Loucy (cell line): Measurements from ENCODE around the gene P2RX2.

Experiments
- H2AFZ ChIP-seq: fragments of 200-600 bp; sonication (generic); 2 replicates; pipeline ENCODE4 v1.6.0; 2016; ENCODE audit warnings: antibody characterized with exemption, mild to moderate bottlenecking, low read length, moderate library complexity
- H3F3A ChIP-seq: fragments of 200-600 bp; 2 replicates; pipeline ENCODE4 v1.6.0; 2016; ENCODE audit warnings: antibody characterized with exemption, low read depth, mild to moderate bottlenecking
- H3K27me3 ChIP-seq: fragments of 200-600 bp; sonication (generic); 2 replicates; pipeline ENCODE4 v1.6.1; 2014; ENCODE audit warnings: low read length, mild to moderate bottlenecking; ENCODE audit not compliant: insufficient read depth, poor library complexity, severe bottlenecking
- H3K36me3 ChIP-seq: fragments of 200-600 bp; sonication (generic); 2 replicates; pipeline ENCODE4 v1.6.1; 2016; ENCODE audit warnings: low read length; ENCODE audit not compliant: insufficient read depth
- H3K4me1 ChIP-seq: fragments of 200-600 bp; sonication (generic); 2 replicates; pipeline ENCODE4 v1.5.1; 2014; ENCODE audit warnings: low read length, mild to moderate bottlenecking; ENCODE audit not compliant: insufficient read depth, poor library complexity, severe bottlenecking
- H3K4me2 ChIP-seq: fragments of 200-600 bp; sonication (generic); 2 replicates; pipeline ENCODE4 v1.6.0; 2014; ENCODE audit warnings: antibody characterized with exemption, low read length, low read depth, mild to moderate bottlenecking; ENCODE audit not compliant: poor library complexity, severe bottlenecking
- H3K4me3 ChIP-seq: fragments of 200-600 bp; sonication (generic); 2 replicates; pipeline ENCODE4 v1.5.1; 2014; ENCODE audit warnings: low read length, mild to moderate bottlenecking, mixed read lengths; ENCODE audit not compliant: poor library complexity, severe bottlenecking
- H3K79me2 ChIP-seq: fragments of 200-600 bp; sonication (generic); 2 replicates; pipeline ENCODE4 v1.6.1; 2014; ENCODE audit warnings: low read length; ENCODE audit not compliant: insufficient read depth
- H3K9ac ChIP-seq: fragments of 200-600 bp; sonication (generic); 2 replicates; pipeline ENCODE4 v1.6.0; 2014; ENCODE audit warnings: mild to moderate bottlenecking, low read depth, low read length, moderate library complexity; ENCODE audit not compliant: poor library complexity, severe bottlenecking
- H3K9me2 ChIP-seq: fragments of 200-600 bp; sonication (generic); replicated peaks from 2 replicates; pipeline ENCODE4 v1.6.1; 2016; ENCODE audit warnings: low read depth, low read length, mixed read lengths
- H3K9me3 ChIP-seq: fragments of 200-600 bp; sonication (generic); 2 replicates; pipeline ENCODE4 v1.6.1; 2014; ENCODE audit warnings: mild to moderate bottlenecking, antibody characterized with exemption, low read length, low read depth; ENCODE audit not compliant: insufficient read depth
- H4K20me1 ChIP-seq: fragments of 200-600 bp; sonication (generic); 2 replicates; pipeline ENCODE4 v1.6.0; 2014; ENCODE audit warnings: antibody characterized with exemption, low read length, mild to moderate bottlenecking; ENCODE audit not compliant: insufficient read depth, poor library complexity, severe bottlenecking
- EZH2phosphoT487 ChIP-seq: fragments of 200-600 bp; IDR thresholded peaks from 2 replicates; pipeline ENCODE4 v1.6.1; 2018; ENCODE audit warnings: antibody characterized with exemption, mild to moderate bottlenecking, moderate library complexity, borderline replicate concordance
- TF ChIP-seq, protein P1 (sequence below): fragments of 200-600 bp; sonication (generic); conservative IDR thresholded peaks from 2 replicates; pipeline ENCODE4 v1.5.1; 2014; ENCODE audit warnings: mild to moderate bottlenecking, antibody characterized with exemption, low read length

P2RX2 gene

DNA sequence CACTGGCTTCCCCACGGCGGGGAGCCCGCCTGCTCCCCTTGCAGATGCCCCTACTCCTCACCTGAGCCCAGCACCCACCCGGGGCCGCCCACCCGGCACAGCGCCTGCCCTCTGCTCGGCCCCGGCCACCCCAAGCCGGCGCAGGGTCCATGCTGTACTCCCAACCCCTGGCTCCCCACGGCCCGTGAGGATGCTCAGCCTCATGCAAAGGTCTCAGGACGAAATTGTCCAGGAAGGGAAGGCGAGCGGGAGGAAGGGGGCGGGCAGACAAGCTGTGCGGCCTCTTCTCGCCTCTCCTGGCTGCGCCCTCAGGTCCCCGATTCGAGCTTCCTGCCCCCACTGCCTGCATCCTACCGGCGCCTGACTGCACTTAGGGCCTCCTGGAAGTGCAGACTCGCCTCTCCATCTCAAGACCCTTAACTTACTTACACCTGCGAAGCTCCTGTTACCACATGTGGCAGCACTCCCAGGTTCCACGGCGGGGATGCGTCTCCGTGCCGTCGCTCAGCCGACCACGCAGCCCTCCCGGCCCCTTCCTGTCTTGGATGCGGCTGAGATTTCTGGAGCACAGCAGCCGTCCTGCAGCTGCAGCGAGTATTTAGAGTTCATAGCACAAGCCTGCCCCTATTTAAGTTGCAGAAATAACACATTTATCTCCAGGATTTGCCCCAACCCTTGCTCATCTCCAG is 26.1 kb upstream of the P2RX2 start:
- no peaks in the 10 kb centered on the region for H4K20me1 ChIP-seq
- H3K4me1 ChIP-seq: no peaks in the 10 kb centered on the region
- no peaks in the 10 kb centered on the region for H3F3A ChIP-seq
- H2AFZ ChIP-seq: no peak overlapping the region
- no peaks in the 10 kb centered on the region for H3K36me3 ChIP-seq
- no peaks in the 10 kb centered on the region for H3K9me2 ChIP-seq
- no peak overlapping the region for H3K9ac ChIP-seq
- no peaks in the 10 kb centered on the region for H3K79me2 ChIP-seq
- peaks cover 2% of the 10 kb centered on the region for H3K27me3 ChIP-seq
- no peaks in the 10 kb centered on the region for H3K9me3 ChIP-seq
- H3K4me2 ChIP-seq: no peak overlapping the region
- H3K4me3 ChIP-seq: no peak overlapping the region
- TF ChIP-seq EZH2phosphoT487: no peak
- TF ChIP-seq, protein P1, sequence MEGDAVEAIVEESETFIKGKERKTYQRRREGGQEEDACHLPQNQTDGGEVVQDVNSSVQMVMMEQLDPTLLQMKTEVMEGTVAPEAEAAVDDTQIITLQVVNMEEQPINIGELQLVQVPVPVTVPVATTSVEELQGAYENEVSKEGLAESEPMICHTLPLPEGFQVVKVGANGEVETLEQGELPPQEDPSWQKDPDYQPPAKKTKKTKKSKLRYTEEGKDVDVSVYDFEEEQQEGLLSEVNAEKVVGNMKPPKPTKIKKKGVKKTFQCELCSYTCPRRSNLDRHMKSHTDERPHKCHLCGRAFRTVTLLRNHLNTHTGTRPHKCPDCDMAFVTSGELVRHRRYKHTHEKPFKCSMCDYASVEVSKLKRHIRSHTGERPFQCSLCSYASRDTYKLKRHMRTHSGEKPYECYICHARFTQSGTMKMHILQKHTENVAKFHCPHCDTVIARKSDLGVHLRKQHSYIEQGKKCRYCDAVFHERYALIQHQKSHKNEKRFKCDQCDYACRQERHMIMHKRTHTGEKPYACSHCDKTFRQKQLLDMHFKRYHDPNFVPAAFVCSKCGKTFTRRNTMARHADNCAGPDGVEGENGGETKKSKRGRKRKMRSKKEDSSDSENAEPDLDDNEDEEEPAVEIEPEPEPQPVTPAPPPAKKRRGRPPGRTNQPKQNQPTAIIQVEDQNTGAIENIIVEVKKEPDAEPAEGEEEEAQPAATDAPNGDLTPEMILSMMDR: no peak

DNA sequence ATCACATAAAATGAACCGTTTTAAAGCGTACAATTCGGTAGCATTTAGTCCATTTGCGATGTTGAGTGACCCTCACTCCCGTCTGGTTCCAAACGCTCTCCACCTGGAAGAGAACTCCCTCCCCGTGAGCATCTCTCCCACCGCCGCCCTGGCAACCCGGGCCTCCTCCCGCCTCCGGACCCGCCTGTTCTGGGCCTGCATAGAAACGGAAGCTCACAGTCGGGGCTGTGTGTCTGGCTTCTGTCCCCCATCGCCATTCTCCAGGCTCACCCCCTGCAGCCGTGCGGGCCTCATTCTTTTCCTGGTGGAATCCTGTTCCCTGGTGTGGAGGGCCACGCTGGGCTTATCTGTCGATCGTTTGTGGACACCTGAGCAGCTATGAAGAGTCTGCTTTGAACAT is 25.5 kb upstream of the P2RX2 start:
- Histone ChIP-seq H2AFZ (no peak overlapping the region), H3K9ac (no peak overlapping the region), H3K9me2 (no peaks in the 10 kb centered on the region), H4K20me1 (no peaks in the 10 kb centered on the region), H3K4me3 (no peak overlapping the region), H3K27me3 (peaks cover 5% of the 10 kb centered on the region), H3K79me2 (no peaks in the 10 kb centered on the region), H3F3A (no peaks in the 10 kb centered on the region), H3K4me1 (no peaks in the 10 kb centered on the region), H3K4me2 (no peak overlapping the region), H3K9me3 (no peaks in the 10 kb centered on the region), H3K36me3 (no peaks in the 10 kb centered on the region)
- no peak for TF ChIP-seq EZH2phosphoT487
- TF ChIP-seq, protein P1: no peak

DNA sequence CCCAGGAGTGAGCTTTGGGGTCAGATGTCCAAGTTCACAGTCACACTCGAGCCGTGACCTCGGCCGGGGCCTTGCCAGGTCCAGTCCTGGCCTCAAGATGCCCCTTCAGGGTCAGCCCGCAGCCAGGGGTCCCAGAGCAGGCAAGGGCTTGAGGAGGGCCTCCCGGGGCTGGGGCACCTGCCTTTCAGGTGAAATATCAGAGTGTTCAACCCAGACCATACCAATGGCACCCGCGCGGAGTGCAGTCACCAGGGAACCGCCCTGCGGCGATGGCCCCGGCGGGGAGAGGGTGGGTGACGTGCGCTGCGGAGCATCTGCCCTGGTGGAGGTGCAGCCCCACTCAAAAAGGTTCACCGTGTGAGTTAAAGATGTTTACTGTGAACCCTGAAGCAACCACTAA is 25.1 kb upstream of the P2RX2 start:
- Histone ChIP-seq H3K4me3 (no peak overlapping the region), H4K20me1 (no peaks in the 10 kb centered on the region), H3K36me3 (no peaks in the 10 kb centered on the region), H3K4me2 (peak overlapping the region; percentile 15), H3K79me2 (no peaks in the 10 kb centered on the region), H3F3A (no peaks in the 10 kb centered on the region), H2AFZ (no peak overlapping the region), H3K9ac (no peak overlapping the region), H3K9me2 (no peaks in the 10 kb centered on the region), H3K27me3 (peaks cover 5% of the 10 kb centered on the region), H3K9me3 (no peaks in the 10 kb centered on the region), H3K4me1 (peaks cover under 1% of the 10 kb centered on the region)
- TF ChIP-seq, protein P1: no peak
